AML-193 (cell line): ENCODE results near the gene COLGALT1.
"Not testable (repeated sequence)": the region's sequence is repeated elsewhere in the genome, so short reads cannot be mapped to it uniquely, and the experiment has no call there.

Experiments
- DNase-seq, 2 experiments: peaks; one replicate each; lab custom pipeline; 2025; lab: John Stamatoyannopoulos, UW

The COLGALT1 gene

DNA sequence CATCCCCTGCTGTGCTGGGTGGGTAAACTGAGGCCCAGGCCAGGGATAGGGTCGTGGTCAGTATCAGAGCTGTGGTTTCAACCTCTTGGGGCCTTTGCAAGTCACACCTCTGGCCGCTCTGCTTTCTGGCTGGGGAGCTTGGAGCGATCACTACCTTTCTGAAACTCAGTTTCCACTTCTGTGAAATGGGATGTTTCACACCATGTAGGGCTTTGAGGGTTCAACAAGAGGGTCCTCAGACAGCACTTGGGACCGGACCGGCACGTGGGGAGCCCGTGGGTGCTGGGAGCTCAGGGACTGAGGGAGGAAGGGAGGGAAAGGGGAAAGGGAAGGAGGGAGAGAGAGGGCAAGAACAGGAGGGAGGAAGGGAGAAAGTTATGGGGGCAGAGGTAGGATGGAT, 22.9 kb upstream of the COLGALT1 start:
- DNase-seq, result no peak

GRCh38 chr19:17534767-17535166, 20.7 kb upstream of the COLGALT1 start:
- DNase-seq, result no peak

DNA sequence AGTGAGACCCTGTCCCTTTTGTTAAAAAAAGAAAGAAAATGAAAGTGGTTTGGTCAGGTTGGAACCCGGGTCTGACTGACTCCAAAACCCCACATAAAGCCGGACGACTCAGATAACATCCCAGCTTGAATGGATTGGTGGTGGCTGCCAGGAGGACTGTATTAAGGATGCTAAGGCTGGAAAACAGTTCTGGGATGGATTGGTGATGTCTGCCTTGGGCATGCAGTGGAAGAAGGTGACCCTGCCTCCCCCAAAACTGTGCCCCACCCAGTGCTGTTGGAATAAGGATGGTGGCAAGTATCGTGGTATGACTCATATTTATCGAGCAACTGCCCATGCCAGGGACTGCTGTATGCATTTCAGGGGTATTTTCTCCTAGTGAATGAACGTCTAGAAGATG, 18.5 kb upstream of the COLGALT1 start:
- DNase-seq, result no peak

DNA sequence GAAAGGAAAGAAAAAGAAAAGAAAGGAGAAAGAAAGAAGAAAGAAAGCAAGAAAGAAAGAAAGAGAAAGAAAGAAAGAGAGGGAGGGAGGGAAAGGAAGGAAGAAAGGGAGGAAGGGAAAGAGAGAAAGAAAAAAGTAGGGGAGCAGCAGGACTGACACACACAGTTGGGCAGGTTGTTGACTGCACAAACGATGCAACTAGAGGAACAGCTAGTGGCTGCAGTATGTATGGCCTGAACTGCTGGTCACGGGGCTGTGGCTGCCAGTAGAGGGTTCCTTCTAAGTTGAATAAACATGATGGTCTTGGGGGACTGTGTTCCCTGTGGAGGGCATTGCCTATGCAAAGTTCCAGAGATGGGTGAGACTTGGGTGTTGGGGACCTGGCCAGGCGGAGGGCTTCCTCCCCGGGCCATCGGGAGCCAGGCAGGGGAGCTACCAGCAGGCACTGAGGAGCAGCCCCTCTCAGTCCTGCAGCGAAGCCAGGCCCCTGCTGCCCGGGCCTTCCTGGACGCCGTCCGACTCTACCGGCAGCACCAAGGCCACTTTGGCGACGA, 16.7 kb upstream of the COLGALT1 start:
- DNase-seq, result no peak

DNA sequence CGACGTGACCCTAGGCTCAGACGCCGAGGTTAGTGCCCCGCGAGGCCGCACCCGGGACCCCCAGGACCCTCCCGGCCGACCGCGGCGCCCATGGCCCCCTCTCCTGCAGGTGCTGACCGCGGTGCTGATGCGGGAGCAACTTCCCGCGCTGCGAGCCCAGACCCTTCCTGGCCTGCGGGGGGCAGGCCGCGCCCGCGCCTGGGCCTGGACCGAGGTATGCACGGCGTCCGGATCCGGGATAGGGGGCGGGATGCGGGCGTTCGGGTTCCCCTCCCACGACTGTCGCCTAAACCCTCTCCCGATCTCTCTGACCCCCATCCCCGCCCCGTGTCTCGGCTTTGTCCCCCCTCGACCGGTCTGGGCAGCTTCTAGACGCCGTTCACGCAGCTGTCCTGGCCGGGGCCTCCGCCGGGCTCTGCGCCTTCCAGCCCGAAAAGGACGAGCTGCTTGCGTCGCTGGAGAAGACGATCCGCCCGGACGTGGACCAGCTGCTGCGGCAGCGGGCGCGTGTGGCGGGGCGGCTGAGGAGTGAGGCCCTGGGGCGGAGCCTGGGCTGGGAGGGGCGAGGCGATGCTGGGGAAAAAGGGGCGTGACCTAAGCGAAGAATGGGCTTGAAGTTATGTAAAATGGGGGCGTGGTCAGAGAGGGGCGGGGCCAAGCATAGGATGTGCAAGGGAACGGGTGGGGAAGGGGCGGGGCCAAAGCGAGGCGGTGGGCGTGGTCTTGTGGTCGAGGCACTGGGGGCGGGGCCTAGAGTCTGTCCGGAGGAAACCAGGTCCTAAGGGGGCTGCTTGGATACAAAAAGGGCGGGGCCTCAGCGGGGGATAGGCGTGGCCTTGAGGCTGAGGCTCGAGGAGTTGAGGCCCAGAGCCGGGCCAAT, 16.0 kb upstream of the COLGALT1 start:
- peak; percentile 85 for DNase-seq

DNA sequence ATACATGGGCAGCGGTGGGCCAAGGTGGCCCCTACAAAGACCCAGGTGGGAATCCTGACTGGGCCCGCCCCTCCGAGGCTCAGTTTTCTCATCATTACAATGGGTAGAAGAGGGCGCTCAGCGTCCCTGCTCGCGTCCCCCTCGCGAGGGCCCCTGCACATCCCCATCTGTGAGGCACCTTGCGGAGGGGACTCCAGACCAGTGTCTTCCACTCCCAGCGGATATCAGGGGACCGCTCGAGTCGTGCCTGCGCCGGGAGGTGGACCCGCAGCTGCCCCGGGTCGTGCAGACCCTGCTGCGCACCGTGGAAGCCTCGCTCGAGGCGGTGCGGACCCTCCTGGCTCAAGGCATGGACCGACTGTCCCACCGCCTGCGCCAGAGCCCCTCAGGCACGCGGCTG, 15.3 kb upstream of the COLGALT1 start:
- DNase-seq, result no peak

GRCh38 chr19:17541184-17541759, 14.2 kb upstream of the COLGALT1 start:
- DNase-seq, result peak in 1 of 2 experiments; percentile 4

DNA sequence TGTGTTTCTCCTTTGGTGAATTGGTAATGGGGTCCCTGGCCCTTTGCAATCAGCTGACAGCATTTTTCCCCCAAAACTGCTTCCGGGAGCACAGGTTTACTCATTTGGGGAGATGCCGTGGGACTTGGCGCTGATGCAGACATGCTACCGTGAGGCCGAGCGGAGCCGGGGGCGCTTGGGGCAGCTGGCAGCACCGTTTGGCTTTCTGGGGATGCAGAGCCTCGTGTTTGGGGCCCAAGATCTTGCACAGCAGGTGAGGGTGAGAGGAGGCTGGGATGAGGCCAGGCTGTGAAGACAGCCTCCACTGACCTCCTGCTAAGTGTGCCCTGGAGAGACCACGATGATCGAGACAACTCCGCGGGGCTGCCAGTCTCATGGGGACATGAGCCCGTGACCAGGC, 13.4 kb upstream of the COLGALT1 start:
- DNase-seq, result no peak

DNA sequence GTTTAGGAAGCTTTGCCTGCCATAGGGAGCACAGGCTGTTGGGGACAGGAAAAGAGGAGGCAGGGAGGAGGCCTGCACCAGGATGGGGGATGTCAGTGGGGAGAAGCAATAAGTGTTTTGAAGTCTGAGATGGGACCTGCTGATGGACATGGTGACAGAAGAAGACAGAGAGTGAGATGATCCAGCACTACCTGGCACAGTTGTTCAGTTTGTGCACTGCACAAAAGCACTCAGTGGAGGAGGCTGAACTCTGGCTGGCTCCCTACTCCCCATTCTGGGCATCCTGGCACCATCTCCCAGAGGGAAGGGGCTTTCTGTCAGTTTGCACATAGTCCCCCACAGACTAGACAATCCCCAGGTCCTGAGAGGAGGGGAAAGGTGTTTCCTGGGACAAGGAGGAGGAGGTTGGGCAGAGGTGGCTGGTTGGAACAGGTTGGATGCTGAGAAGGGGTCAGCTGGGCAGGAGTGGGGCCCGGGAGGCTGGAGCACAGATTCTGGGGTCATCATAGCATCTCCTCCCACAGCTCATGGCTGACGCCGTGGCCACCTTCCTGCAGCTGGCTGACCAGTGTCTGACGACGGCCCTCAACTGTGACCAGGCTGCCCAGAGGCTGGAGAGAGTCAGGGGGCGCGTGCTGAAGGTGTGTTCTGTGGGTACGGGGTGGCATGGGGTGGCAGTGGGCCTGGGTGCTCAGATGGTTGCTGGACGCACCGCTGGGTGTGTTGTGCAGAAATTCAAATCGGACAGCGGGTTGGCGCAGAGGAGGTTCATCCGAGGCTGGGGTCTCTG, 12.5 kb upstream of the COLGALT1 start:
- no peak for DNase-seq

DNA sequence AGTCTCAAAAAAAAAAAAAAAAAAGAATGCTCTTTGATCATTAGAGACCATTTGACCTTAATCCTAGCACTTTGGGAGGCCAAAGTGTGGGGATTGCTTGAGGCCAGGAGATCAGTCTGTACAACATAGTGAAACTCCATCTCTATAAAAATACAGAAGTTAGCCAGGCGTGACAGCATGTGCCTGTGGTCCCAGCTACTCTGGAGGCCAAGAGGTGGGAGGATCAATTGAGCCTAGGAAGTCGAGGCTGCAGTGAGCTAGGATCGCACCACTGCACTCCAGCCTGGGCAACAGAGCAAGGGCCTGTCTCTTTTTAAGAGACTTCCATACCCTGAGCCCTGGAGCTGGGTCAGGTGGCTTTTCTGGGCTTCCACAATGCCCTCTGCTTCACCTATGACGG, 11.5 kb upstream of the COLGALT1 start:
- DNase-seq, result no peak

DNA sequence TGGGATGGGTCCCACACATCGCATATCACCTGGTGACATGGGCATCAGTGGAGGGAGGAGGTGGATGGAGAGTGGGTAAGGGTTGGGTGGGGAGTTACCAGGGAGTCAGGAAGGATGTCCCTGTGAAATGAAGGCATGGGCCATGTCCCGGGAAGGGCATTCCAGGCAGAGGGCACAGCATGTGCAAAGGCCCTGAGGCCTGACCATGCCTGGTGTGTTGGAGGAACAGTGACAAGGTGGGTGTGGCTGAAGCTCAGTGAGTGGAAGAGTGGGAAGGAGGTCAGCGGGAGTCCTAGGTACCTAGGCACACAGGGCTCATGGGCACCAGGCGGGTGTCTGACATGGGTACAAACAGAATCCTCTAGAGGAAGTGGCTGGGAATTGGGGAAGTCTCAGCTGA, 11.0 kb upstream of the COLGALT1 start:
- no peak for DNase-seq

DNA sequence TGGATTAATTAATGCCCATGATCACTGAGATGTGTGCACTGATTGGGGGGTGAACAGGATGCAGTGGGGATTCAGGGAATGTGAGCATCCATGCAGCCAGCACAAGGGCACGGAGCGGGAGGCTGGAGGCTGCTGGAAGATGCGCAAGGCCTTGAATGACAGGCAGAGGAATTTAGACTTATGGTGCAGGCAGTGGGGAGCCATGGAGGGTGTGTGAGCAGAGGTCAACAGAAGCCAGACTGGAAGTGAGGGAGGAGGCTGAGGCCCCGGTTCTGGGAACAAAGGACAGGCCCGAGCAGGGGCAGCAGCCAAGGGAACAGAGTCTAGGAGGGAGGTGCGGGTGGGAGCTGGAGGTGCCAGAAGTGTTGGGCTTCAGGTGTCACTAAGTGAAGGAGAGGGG, 7.3 kb upstream of the COLGALT1 start:
- no peak for DNase-seq

DNA sequence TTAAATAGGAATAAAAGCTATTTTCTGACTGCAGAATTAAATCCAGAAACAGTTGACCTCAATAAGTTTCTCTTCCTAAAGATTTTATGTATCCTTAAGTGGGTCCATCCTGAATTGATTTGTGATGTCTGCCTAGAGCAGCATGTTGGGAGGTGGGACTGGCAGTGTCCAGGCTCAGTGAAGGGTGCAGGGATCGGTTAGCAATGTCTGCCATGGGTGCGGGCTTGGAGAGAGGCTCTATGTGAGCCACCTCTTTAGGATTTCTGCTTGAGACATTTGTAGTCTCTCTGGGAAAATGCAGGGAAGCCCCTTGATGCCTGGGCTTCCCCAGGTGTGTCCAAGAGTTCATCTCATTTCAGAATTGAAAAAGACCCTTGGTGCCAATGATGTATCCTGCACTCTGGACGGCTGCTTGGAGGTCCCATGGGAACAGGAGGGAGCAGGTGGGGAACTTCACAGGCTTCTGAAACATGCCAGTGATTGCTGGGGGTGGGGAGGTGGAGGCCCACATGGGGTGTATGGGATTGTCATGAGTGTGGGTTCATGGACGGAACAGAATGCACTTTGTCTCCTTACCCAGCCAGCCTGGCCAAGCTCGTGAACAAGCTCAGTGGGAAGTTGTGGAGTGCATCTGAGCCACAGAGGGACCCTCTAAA, 6.2 kb upstream of the COLGALT1 start:
- DNase-seq, result no peak

DNA sequence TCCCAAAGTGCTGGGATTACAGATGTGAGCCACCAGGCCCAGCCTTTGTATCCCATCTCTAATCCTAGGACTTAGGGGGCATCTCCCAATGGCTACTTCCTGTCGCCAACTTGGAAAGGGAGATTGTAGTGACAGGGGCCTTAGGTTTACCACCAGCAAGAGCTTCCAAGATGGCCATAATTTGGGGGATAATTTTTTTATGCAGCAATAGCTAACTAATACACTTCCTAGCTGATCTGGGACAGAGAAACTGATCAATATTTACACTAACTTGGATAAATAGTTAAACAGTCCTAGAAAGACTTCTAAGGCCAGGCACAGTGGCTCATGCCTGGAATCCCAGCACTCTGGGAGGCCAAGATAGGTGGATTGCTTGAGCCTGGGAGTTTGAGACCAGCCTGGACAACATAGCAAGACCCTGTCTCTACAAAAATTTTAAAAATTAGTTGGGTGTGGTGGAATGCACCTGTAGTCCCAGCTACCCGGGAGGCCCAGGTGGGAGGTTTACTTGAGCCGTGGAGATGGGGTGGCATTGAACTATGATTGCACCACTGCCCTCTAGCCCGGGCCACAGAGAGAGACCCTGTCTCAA, 5.3 kb upstream of the COLGALT1 start:
- no peak for DNase-seq

- DNase-seq, result not testable (repeated sequence)
These were observed 2.7 kb upstream of the COLGALT1 start for GRCh38 chr19:17552735-17553134.

GRCh38 chr19:17553256-17553655, 2.2 kb upstream of the COLGALT1 start:
- DNase-seq, result no peak

DNA sequence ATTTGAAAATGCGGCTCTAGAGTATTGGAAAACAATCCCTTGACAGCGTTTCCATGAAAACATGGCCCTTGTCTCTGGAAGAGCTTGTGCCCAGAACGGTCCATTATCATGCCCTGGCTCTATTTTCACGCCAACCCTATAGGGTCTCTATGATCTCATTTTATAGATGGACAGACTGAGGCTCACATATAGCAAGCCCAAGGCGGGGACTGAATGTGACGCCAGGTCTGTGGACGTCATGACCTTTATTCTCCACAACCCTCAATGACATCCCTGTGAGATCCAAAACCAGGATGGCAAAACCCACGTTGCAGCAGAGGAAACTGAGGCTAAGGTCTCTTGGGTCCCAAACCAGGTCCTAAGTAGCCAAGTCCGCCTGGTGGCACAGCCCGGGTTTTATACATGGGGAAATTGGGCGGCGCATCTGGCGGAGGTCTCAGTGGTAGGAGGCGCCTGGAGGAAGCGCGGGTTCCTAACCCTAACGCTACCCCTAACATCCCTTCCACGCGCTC, 425 bp upstream of the COLGALT1 start:
- DNase-seq, result no peak

DNA sequence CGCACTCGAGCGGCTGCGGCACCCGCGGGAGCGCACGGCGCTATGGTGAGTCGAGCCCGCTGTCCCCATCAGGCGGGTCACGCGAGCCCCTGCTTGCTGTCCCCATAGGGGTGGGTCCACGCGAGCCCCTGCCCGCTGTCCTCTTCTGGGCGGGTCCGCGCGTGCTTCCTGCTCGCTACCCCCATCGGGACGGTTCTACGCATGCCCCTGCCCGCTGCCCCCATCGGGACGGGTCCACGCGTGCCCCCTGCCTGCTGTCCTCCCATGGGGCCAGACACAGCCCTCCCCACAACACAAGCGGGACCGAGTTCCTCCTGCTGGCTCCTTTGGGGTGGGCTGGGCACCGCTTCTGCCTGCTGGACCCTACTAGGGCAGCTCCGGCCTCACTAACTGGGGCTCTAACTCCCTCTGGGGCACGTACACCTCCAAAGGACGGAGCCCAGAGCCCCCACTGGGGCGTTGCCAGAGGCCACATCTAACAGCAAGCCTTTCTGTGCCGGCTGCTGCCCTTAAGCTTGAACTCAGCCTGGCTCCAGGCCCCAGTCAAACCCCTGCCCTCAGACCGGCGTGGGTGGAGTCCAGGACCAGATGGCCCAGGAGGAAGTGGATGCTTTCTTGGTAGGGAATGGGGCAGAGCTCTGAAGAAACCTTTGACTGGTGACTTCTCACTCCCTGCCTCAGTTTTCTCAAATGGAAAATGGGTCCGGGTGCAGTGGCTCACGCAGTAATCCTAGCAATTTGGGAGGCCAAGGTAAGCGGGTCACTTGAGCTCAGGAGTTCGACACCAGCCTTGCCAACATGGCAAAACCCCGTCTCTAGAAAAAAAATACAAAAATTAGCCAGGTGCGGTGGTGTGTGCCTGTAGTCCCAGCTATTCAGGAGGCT, 722 bp downstream of the COLGALT1 start:
- DNase-seq, result peak; percentile 64 to 71

DNA sequence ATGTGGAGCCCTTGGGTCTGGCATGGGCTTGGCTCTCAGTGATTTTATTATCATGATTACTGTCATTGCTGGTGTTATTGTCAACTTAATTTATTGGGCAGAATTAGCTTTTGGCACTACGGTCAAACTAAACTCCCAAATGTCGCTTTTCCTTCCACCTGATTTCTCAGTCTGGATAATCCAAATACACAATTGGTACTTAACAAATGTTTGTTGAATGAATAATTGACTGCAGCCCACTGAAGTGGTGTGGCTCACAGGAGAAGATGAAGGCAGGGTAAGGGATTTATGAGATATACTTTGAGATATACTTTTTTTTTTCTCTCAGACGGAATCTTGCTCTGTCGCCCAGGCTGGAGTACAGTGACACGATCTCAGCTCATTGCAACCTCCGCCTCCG, 1.5 kb downstream of the COLGALT1 start:
- no peak for DNase-seq

DNA sequence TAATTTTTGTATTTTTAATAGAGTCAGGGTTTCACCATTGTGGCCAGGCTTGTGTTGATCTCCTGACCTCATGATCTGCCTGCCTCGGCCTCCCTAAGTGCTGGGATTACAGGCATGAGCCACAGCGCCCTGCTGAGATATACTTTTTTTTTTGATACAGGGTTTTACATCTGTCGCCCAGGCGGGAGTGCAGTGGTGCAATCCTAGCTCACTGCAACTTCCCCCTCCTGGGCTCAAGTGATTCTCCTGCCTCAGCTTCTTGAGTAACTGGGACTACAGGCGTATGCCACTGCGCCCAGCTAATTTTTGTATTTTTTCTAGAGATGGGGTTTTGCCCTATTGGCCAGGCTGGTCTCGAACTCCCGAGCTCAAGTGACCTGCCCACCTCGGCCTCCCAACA, 2.0 kb downstream of the COLGALT1 start:
- DNase-seq, result peak; percentile 71 to 75
